ENCODE measurements around the gene CD99L2.
A peak's percentile ranks its signal among the peaks of the same experiment; 100 is the strongest.
"Not testable (repeated sequence)": the region's sequence is repeated elsewhere in the genome, so short reads cannot be mapped to it uniquely, and the experiment has no call there.

CD99L2 gene

DNA sequence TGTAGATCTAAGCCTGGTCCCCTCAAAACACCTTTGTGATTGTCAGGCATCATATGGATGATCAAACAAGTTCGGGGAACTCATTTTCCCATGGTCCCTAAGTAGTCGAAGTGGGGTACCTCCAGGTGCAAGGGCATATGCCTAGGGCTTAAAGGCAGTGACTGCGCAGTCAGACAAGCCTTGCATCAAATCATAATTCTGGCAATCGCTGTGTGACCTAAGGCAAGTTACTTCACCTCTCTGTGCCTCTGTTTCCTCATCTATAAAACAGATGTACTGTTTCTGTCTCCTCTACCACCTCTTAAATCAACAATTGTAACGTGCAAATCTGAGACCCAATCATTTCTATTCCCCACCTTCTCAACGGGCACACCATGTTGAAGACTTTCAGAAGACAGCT, 1.8 kb downstream of the CD99L2 start:
- no peak for DNase-seq

DNA sequence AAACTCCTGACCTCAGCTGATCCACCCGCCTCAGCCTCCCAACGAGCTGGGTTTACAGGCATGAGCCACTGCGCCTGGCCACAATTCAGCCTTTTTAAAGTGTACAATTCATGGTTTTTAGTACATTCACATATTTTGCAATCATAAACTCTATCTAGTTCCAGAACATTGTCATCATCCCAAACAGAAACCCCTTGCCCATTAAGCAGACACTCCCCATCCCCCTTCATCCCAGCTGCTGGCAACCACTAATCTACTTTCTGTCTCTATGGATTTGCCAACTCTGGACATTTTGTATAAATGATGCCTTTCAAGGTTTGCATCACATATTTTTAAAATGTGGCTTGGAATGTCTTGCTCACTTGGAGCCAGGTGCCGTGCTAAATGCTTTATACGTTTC, 4.5 kb downstream of the CD99L2 start:
- no peak for DNase-seq

DNA sequence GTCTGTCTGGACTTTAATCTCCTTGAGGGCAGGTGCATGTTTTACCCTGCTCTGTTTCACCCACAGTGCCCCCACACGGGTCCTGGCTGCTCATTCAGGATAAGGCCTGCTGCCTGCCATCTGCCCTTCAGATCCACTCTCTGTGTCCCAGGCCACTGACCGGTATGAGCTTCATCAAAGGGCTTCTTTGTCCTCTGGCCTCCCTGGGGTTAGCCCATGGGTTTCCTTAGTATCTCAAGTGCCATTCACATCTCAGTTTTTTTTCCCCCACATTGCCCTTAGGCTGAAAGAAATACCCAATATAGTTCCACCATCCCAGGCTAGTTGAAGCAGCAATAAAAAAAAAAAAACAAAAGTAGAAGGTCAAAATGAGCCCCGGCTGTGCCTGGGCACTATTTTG, 9.3 kb downstream of the CD99L2 start:
- no peak for DNase-seq

DNA sequence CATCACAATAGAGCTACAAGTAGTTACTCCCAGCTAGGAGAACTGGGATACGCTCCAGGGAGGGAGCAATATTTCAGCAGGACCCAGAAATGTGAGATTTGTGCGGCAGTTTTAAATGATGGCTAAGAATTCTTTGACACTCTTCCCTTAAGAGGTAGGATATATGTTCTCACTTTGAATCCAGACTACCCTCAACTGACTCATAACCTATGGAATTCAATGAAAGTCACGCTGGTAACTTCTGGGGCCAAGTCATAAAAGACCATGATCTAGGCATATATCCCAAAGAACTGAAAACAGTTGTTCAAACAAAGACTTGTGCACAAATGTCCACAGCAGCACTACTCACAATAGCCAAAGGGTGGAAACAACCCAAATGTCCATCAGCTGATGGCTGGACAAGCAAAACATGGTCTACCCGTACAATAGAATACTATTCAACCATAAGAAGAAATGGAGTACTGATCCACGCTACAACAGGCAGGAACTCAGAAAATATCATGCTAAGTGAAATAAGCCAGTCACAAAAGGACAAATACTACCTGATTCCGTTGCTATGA, 10.5 kb downstream of the CD99L2 start:
- DNase-seq: no peak

DNA sequence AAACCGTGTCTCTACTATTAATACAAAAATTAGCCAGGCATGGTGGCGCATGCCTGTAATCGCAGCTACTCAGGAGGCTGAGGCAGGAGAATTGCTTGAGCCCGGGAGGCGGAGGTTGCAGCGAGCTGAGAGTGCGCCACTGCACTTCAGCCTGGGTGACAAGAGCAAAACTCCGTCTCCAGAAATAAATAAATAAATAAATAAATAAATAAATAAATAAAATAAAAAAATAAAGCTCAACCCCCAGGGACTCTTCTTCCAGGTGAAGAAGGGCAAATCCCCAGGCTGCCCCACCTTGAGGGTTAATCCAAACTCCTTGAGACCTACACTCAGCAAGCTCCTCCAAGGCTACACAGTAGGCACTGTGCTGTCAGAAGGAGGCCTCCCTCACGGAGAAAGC, 11.2 kb downstream of the CD99L2 start:
- DNase-seq: not testable (repeated sequence)

DNA sequence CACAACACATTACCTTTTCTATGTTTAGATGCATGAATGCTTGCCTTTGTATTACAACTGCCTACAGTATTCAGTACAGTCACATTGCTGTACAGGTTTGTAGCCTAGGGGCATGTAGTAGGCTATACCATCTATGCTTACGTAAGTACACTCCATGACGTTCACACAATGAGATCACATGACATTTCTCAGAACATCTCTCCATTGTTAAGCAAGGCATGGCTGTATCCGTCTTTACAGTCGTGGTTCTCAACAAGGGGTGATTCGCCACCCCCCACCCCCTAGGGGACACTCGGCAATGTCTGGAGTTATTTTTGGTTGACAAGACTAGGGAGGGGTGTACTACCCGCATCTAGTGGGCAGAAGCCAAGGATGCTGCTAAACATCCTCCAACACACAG, 12.1 kb downstream of the CD99L2 start:
- DNase-seq: no peak

DNA sequence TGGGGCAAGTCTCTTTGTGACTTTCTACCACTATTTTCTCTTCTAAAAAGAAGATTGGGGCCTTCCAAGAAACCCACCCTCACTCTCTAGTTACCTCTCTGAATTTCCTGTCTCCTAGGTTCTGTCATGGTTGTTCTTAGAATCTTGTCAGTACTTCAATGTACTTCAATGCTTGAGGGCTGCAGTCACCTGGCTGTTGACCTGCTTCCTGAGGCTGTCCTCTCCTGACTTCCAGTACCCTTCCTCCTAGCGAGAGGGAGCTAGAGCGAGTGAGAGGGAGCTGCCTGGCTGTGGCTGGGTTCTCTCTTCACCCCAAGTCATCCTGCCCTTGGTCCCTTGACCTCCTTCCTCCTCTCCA, 17.7 kb downstream of the CD99L2 start:
- DNase-seq: peak in 1 of 5 donors; percentile 63

- DNase-seq: peak in 1 of 5 donors; percentile 83
Measured at GRCh38 chrX:150879855-150880807, 18.3 kb downstream of the CD99L2 start.

GRCh38 chrX:150875621-150876020, 22.8 kb downstream of the CD99L2 start:
- DNase-seq: not testable (repeated sequence)

DNA sequence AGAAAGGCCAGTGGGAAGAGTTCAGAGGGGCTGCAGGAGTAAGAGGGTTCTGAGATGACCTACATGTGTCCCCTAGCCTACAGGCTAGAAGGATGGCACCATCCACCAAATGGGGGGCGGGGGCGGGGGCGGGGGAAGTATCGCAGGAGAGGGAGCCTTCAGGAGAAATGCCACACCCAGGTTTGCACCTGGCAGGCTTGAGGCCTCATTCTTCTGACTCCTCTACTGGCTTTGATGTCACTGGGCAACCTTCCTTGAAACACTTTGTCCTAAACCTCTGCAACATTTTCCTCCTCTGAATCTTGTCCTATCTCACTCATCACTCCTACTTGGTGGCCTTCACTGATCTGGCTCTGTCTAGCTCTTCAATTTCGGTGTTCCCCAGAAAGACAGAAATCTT, 24.0 kb downstream of the CD99L2 start:
- no peak for DNase-seq

DNA sequence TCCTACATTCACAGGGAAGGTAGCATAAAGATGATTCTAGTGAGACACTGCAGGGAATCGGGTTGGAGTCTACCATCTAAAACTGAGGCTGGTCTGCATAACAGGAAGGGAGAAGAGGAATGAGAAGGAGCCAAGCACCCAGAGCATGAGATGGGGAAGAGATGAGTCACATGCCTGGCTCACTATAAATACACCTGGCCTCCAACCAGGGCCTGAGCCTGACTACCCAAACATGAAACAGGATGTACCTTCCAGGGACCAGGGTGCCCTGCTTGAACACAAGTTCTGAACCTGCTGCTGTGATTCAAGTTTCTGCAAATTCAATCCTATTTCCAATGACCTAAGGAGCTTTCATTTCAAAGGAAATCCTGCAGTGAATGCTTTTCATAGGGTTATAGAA, 24.9 kb downstream of the CD99L2 start:
- no peak for DNase-seq

DNA sequence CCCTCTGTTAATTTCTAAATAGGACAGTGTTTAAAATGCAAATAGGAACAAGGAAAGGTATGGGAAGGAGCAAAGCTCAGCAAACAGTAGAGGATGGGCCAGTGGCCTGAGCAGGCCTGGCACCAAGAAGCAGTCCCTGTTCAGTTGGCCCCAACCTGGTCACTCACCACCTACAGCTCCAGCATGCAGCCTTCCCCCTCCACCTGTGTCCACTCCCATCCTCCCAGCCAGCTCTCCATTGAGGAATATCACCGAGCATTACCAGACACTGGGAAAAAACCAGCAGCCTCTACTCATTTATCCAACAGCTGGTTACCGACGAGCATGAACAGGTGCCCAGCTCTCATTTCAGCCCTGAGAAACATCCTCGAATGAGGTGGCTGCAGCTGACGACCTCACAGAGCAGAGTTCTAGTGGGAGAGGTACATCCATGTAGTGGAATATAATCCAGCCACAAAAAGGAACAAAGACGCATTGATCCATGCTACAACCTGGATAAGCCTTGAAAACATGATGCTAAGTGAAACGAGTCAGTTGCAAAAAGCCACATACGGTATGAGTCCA, 25.6 kb downstream of the CD99L2 start:
- DNase-seq: no peak

DNA sequence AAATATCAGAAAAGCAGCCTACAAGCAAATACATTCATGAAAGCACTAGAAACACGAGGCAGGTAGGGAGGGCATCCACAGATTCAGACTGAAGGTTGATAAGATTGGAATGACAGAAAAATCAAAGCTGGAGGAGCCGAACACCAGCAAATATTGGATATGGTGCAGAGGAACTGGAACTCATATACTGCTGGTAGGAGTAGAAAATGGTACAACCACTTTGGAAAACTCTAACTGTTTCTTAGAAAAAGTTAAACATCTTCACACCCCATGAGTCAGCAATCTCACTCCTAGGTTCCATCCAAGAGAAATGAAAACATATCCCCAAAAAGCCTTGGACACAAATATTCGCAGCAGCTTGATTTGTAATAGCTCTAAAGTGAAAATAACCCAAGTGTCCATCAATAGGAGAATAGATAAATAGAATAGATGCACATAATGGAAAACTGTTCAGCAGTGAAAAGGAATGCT, 27.1 kb downstream of the CD99L2 start:
- DNase-seq: no peak

GRCh38 chrX:150870487-150871340, 27.8 kb downstream of the CD99L2 start:
- no peak for DNase-seq

DNA sequence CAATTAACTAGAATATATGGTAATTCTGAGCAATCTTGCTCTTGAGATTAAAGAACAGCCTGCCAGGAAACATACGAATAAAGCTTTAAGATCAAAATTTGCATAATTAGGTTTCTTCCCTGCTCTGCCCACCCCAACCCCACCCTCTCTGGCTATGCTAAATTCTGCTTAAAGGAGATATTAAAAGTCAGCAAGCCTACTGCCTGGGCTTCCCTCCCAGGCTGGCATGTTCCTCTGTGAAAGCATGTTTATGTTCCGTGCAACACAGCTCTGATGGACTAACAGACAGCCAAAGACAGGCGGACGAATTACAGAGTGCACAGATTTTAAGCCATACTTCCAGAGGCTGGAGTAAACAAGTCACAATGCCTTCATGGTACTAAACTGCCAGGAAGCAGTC, 28.4 kb downstream of the CD99L2 start:
- no peak for DNase-seq

DNA sequence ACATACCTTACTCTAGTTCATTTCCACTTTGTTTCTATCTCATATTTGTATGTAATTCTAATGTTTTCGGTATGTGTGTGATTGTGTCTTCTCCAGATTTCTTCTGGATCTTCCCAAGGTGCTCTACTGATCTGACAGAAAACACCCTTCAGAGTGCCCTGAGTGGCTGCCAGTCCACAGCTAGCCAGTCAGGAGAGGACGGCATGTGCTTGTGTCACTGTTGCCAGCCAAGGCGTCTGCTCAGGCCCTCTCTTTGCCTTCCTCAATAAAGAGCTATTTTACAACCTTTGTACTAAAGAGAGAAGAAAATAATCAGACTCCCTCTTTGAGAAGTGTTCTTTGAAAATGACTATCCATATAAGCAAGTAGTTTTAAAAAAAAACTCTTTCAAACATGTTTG, 29.0 kb downstream of the CD99L2 start:
- no peak for DNase-seq

DNA sequence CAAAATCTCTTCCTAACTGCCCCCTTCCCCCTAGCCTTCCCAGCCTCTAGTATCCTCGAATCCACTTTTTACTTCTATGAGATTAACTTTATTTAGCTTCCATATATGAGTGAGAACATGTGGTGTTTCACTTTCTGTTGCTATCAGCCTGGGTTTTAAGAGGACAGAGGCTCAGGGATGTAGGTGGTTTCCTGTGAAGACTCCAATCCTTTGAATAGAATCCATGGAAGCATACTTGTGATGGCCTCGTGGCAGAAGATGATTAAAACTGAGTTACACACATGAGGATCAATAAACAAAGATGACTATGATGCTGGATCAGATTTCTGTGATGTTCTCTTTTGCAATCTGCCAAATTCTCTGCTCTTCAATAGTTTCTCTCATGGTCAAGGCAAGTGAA, 29.8 kb downstream of the CD99L2 start:
- no peak for DNase-seq

DNA sequence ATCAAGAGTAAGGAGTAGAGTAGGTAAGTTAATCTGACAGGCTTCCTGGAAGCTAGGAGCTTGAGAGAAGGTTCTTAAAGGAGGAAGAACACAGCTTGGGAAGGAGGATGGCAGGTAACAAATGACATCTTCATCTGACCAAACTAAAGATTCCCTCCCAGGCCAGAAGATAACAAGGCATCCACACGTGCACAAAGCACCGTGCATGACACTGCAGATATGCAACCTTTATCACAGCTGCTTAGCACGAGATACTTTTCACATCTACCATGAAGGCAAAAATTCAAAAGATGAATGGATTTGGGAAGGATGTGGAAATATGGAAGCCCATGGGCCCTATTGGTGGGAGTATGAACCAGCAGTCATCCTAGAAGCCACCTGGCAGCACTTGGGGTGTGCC, 34.3 kb downstream of the CD99L2 start:
- DNase-seq: no peak

DNA sequence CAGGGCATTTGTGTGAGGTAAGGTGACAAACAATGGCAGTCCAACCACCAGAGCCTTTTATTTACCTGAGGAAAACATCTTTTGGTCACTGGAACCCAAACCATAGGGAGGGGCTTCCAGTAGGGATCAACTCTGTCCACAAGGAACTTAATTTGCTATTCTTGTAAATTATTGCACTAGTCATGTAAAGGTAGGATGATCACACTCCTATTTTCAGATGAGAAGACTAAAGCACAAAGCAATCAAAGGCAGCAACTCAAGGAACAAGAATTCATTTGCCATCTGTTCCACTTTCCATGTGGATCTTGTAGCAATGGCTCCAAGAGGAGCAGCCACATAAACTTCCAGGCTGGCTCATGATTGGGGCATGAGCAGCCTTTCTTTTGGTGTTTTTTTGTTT, 35.3 kb downstream of the CD99L2 start:
- DNase-seq: no peak

- no peak for DNase-seq
Measured at GRCh38 chrX:150857453-150857852, 41.0 kb downstream of the CD99L2 start.

DNA sequence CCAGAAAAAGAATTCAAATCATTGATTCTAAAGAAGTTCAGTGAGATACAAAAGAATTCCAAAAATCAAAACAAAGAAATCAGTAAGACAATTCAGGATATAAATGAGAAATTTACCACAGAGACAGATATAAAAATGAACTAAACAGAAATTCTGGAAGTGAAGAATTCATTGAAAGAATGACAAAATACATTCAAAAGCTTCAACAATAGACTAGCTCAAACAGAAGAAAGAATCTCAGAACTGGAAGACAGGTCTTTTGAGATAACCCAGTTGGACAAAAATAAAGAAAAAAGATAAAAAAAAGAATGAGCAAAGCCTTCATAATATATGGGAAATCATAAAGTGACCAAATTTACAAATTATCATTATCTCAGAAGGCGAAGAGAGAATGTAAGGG, 41.7 kb downstream of the CD99L2 start:
- DNase-seq: no peak

- no peak for DNase-seq
Measured at GRCh38 chrX:150856101-150856500, 42.4 kb downstream of the CD99L2 start.

DNA sequence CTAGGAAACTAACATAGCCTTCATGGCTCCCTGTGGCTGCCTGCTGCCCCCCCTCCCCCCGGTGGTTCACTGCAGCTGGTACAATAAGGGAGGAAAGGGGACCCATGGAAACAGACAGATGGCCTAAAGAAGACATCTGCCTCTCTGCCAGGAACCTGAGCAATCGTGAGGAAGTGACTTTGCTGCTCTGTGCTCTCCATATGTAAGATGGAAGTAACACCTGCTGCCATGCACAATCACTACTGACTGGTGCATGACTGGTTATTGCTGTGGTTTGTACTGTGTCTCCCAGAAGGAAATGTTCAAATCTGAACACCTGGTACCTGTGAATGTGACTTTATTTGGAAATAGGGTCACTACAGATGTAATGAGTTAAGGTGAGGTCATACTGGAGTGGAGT, 43.6 kb downstream of the CD99L2 start:
- DNase-seq: no peak

Data from T-helper 1 cell (primary cell).